Esophagus muscularis mucosa (tissue), 4 donors: ENCODE measurements around the gene CCDC127. TPM values are rescaled to one million over a fixed set of nuclear protein-coding genes. Genes with fewer than 3 reads are reported as not detected.
A peak's percentile ranks its signal among the peaks of the same experiment; 100 is the strongest.

ENCODE experiments used
- DNase-seq: peaks from one replicate; pipeline ENCODE4 v3.0.0-alpha.2; 2017; ENCODE audit errors: extremely low spot score
- H3K27ac ChIP-seq, 4 donors: fragments of 200-600 bp; sonication (generic); replicated peaks in 1 of 4; 1 replicate in 3 of 4; 2 replicates in 1 of 4; pipeline ENCODE4 v1.5.1; 2016 to 2019; ENCODE audit warnings: mild to moderate bottlenecking in 1 of 4
- H3K27me3 ChIP-seq, 4 donors: fragments of 200-600 bp; sonication (generic); one replicate each; pipeline versions ENCODE4 v1.5.1 to v1.6.0; 2016 to 2019
- H3K36me3 ChIP-seq, 4 donors: fragments of 200-600 bp; sonication (generic); one replicate each; pipeline ENCODE4 v1.5.1; 2016 to 2019
- H3K4me1 ChIP-seq, 4 donors: fragments of 200-600 bp; sonication (generic); one replicate each; pipeline ENCODE4 v1.5.1; 2016 to 2019
- H3K4me3 ChIP-seq, 4 donors: fragments of 200-600 bp; sonication (generic); 1 replicate in 2 of 4; 2 replicates in 2 of 4; pipeline ENCODE4 v1.5.1; 2016 to 2019; ENCODE audit warnings: mild to moderate bottlenecking in 4 of 4, moderate library complexity in 1 of 4
- H3K9me3 ChIP-seq, 4 donors: fragments of 200-600 bp; sonication (generic); 1 replicate in 3 of 4; 2 replicates in 1 of 4; pipeline ENCODE4 v1.5.1; 2016 to 2019
- CTCF ChIP-seq, 3 experiments: fragments of 200-600 bp in 2 of 3; fragments of 450-650 bp in 1 of 3; sonication (generic) in 2 of 3; IDR thresholded peaks; one replicate each; pipeline ENCODE4 v1.5.1; 2017 to 2019; ENCODE audit warnings: antibody characterized with exemption in 3 of 3, mild to moderate bottlenecking in 2 of 3, moderate library complexity in 1 of 3
- EP300 ChIP-seq: sonication (generic); formaldehyde crosslinking; IDR thresholded peaks from one replicate; pipeline ENCODE4 v1.6.1; 2017; ENCODE audit warnings: antibody characterized with exemption
- POLR2A ChIP-seq: fragments of 450-650 bp; IDR thresholded peaks from one replicate; pipeline ENCODE4 v1.6.1; 2017; ENCODE audit warnings: antibody characterized with exemption, moderate library complexity, mild to moderate bottlenecking, low read depth
- POLR2AphosphoS5 ChIP-seq, 2 donors: sonication (generic); formaldehyde crosslinking; IDR thresholded peaks; one replicate each; pipeline ENCODE4 v1.6.1; 2017; ENCODE audit warnings: antibody characterized with exemption in 2 of 2
- WGBS: methylation state at CpG from one replicate; pipeline ENCODE4 v1.1.5; 2018; 5-methylcytosine and 5-hydroxymethylcytosine counted together
- intact Hi-C: fragments of 100-400 bp; cut with DNase I; formaldehyde crosslinking; loops from one replicate; pipeline ENCODE4 v1.15.1; 2023
- total RNA-seq, 4 donors: library from RNA; depleted of rRNA; stranded (reverse); fragments of >200 nt; gene quantifications; one replicate each; pipeline versions ENCODE4 v1.1.0 to v1.2.1, GENCODE V29; 2016

Gene CCDC127
- total RNA-seq, 4 donors from 2014 or later: 5.8 to 11.9 (median 8.6) TPM

GRCh38 chr5:185095-186070 lies 32.6 kb downstream of the CCDC127 start:
- no peaks in the 10 kb centered on the region for H3K9me3 ChIP-seq
- TF ChIP-seq POLR2A (no peak), EP300 (no peak), CTCF (IDR thresholded peaks at IDR 0.05) (no peak)
- H3K27me3 ChIP-seq: peaks cover 0 to 31% (median 0%) of the 10 kb centered on the region in 4 donors
- DNase-seq: no peak
- WGBS: 78% methylated on average over 20 of the region's 21 CpGs
- H3K36me3 ChIP-seq: no peaks in the 10 kb centered on the region
- no peak overlapping the region for H3K4me3 ChIP-seq
- intact Hi-C loops: no loop called here
- H3K27ac ChIP-seq: peak overlapping the region in 1 of 4 donors; percentile 69
- H3K4me1 ChIP-seq: peaks cover 16 to 34% (median 21%) of the 10 kb centered on the region in 4 donors

- WGBS: 70% methylated on average over 7 of the region's 7 CpGs
- DNase-seq: no peak
- Histone ChIP-seq H3K36me3 (no peaks in the 10 kb centered on the region), H3K9me3 (no peaks in the 10 kb centered on the region), H3K27me3 (peaks cover 0 to 31% (median 0%) of the 10 kb centered on the region in 4 donors), H3K27ac (peak overlapping the region in 2 of 4 donors; percentile 33 to 69), H3K4me3 (no peak overlapping the region), H3K4me1 (peaks cover 13 to 33% (median 18%) of the 10 kb centered on the region in 4 donors)
- TF ChIP-seq POLR2A (no peak), POLR2AphosphoS5 (IDR thresholded peaks at IDR 0.05) (peak in 1 of 2 donors; percentile 40)
- intact Hi-C loops: no loop called here
These were observed 33.5 kb downstream of the CCDC127 start for GRCh38 chr5:184471-184870.

GRCh38 chr5:182126-182525 lies 35.8 kb downstream of the CCDC127 start:
- no peak overlapping the region for H3K4me3 ChIP-seq
- no peak overlapping the region for H3K27ac ChIP-seq
- peaks cover 0 to 17% (median 0%) of the 10 kb centered on the region in 4 donors for H3K27me3 ChIP-seq
- no peaks in the 10 kb centered on the region for H3K9me3 ChIP-seq
- TF ChIP-seq EP300 (no peak), POLR2AphosphoS5 (IDR thresholded peaks at IDR 0.05) (no peak), POLR2A (no peak), CTCF (IDR thresholded peaks at IDR 0.05) (no peak)
- intact Hi-C loops: no loop called here
- peaks cover 0 to 16% (median 0%) of the 10 kb centered on the region in 4 donors for H3K4me1 ChIP-seq
- no peak for DNase-seq
- WGBS: 92% methylated on average over 11 of the region's 12 CpGs
- no peaks in the 10 kb centered on the region for H3K36me3 ChIP-seq

- intact Hi-C loops: no loop called here
- Histone ChIP-seq H3K27ac (no peak overlapping the region), H3K36me3 (no peaks in the 10 kb centered on the region), H3K9me3 (no peaks in the 10 kb centered on the region), H3K4me1 (peaks cover 0 to 16% (median 0%) of the 10 kb centered on the region in 4 donors), H3K27me3 (peaks cover 0 to 12% (median 0%) of the 10 kb centered on the region in 4 donors), H3K4me3 (no peak overlapping the region)
- no peak for DNase-seq
- TF ChIP-seq POLR2A (no peak), EP300 (no peak), POLR2AphosphoS5 (IDR thresholded peaks at IDR 0.05) (no peak), CTCF (IDR thresholded peaks at IDR 0.05) (no peak)
- 91% methylated on average over 10 of the region's 22 CpGs for WGBS
These were observed 36.4 kb downstream of the CCDC127 start for GRCh38 chr5:181566-181965.

GRCh38 chr5:181160-181559 lies 36.8 kb downstream of the CCDC127 start:
- Histone ChIP-seq H3K27me3 (peaks cover 0 to 12% (median 0%) of the 10 kb centered on the region in 4 donors), H3K4me1 (peaks cover 0 to 16% (median 0%) of the 10 kb centered on the region in 4 donors), H3K9me3 (no peaks in the 10 kb centered on the region), H3K27ac (no peak overlapping the region), H3K36me3 (no peaks in the 10 kb centered on the region), H3K4me3 (no peak overlapping the region)
- no peak for DNase-seq
- intact Hi-C loops: no loop called here
- no peak for TF ChIP-seq POLR2A
- WGBS: 90% methylated on average over 7 of the region's 9 CpGs
